Stimulated activated CD8-positive, alpha-beta memory T cell treated with anti-CD3 and anti-CD28 coated beads, Interleukin-4, amount 100 ng/mL, for 24 hours (primary cell): Measurements from ENCODE around the gene TFR2.

Source experiments
- DNase-seq: peaks from one replicate; pipeline ENCODE4 v3.0.0-alpha.2; 2020; ENCODE audit warnings: low read depth

The TFR2 gene

GRCh38 chr7:100586266-100587025, 54.9 kb downstream of the TFR2 start, which contains the start of gene FBXO24:
TSS of gene FBXO24 (plus strand) at chr7:100586328. CDS start at chr7:100586626, 298 bp downstream.
- DNase-seq: peak; percentile 99

DNA sequence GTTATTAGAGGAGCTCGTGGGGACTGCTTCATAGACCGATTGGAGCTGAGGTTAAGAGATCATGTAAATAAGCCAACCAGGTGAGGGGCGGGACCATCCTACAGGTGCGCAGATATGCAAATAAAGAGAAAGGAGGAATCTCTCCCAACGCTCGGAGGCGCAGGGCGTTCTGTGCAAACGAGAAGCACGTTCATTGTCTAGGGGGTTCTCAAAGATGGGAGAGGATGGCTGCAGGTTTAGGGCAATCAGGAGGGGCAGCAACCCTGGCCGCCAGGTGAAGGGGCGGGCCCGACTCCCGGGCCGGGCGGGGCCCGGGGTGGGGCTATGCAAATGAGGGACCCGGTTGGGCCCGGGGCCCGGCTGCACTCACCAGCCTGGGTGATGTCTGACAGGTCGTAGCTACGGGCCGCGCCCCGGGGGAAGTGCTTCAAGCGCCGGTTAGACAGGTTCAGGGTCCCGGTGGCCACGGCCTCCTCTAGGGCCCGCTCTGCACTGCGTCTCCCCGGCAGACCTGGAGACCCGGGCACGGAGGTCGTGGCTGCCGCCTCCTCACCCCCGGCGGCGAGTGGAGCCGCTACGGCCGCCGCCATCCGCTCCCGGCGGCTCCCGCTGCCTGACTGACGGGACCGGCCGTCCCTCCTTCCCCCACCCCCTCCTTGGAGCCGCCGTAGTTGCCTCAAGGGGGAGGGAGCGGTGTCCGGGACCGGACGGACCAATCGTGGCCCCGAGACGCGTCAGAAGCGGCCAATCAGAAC, 55.7 kb downstream of the TFR2 start, which contains the start of gene LRCH4:
TSS of gene LRCH4 (minus strand) at position 619 of the 755 bp plus-strand sequence. CDS start at position 590, 29 bp downstream.
- DNase-seq: peak; percentile 41

- no peak for DNase-seq
These were observed 56.5 kb downstream of the TFR2 start for GRCh38 chr7:100584683-100585510.

DNA sequence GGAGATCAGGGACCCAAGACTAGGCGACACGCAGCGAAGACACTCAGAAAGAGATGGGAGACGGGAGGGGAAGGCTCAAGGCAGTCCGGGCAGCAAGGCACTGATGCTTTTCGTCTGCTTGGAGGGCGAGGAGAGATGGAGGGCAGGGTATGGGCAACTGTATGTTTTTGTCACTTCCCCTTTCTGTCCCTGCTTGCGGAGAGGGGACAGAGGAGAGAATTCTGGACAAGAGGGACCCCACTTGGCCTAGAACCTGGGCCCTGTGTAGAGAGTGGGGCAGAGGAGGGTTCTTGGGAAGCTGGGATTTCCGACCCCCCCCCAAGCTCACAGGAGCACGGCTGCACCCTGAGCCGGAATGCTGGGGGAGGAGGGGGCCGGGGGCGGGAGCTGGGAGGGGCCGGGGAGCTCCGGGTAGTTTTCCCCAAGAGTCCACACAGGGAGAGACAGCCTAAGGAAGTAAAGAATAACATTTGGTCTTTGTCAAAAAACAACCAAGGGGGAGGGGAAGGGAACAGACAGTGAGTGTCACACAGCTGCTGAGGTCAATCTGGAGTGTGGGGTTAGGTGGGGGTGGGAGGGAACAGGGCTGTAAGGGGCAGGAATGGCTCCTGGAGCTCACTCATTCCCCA, 57.2 kb downstream of the TFR2 start:
- DNase-seq: no peak

GRCh38 chr7:100583132-100584053, 58.0 kb downstream of the TFR2 start:
- DNase-seq: peak; percentile 62

DNA sequence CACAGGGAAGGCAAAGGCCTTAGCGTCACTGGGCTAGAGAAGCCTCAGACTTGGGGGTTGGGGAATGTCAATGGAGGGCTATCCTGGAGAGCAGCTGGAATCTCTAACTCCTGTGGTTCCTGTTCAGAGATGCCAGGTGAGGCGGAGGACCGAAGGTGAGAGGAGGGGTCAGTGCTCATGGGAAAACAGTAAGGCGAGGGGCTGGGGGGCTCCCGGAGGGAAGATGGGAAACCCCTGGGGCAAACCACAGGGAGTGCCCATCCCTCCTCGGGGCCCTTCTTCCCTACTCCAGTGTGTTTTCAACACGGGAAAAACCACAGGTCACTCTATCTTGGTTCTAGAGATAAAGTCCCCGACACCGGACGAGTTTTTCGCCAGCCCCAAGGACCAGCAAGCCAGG, 58.7 kb downstream of the TFR2 start:
- DNase-seq: no peak

- DNase-seq: no peak
These were observed 59.2 kb downstream of the TFR2 start for GRCh38 chr7:100582041-100582579.

GRCh38 chr7:100580466-100581283, 60.7 kb downstream of the TFR2 start:
- no peak for DNase-seq

- DNase-seq: no peak
These were observed 62.8 kb downstream of the TFR2 start for GRCh38 chr7:100578246-100579183.

DNA sequence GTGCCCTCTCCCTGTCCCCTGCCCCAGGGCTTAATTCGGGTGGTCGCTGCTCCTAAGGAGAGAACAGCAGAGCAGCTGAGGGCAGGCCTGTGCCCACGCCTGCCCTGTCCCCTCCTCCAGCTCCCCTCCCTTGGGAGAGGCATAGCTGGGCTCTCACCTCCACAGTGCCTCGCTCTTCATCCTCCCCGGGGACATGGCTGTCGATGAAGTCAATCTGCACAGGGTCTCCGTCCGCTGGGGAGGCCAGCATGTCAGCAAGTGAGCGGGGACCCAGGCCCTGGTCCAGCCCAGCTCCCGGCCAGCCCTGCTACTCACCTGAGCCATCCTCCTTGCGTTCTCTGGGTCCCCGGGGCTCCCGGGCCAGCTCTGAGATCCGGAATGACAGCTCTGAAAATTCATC, 63.8 kb downstream of the TFR2 start:
- no peak for DNase-seq

GRCh38 chr7:100577103-100577502, 64.2 kb downstream of the TFR2 start:
- DNase-seq: no peak

GRCh38 chr7:100576384-100576993, 64.9 kb downstream of the TFR2 start:
- no peak for DNase-seq

GRCh38 chr7:100575746-100576383, 65.5 kb downstream of the TFR2 start:
- DNase-seq: no peak

DNA sequence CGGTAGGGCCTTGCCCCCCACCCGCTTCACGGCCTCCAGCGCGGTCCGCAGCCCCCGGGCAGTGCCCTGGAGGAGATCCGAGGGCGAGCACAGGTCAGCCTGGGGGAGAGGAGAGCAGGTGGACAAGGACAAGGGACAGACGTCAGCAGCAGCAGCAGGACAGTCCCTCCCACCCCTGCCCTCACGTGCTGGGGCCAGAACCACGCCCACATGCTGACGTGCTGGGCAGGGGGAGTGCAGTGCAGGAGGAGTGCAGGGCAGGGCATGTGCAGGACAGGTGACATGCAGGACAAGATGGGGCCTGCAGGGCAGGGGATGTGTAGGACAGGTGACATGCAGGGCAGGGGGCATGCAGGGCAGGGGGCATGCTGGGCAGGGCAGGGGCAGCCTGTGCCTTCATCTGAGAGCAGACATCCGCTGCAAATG, 66.1 kb downstream of the TFR2 start:
- no peak for DNase-seq

DNA sequence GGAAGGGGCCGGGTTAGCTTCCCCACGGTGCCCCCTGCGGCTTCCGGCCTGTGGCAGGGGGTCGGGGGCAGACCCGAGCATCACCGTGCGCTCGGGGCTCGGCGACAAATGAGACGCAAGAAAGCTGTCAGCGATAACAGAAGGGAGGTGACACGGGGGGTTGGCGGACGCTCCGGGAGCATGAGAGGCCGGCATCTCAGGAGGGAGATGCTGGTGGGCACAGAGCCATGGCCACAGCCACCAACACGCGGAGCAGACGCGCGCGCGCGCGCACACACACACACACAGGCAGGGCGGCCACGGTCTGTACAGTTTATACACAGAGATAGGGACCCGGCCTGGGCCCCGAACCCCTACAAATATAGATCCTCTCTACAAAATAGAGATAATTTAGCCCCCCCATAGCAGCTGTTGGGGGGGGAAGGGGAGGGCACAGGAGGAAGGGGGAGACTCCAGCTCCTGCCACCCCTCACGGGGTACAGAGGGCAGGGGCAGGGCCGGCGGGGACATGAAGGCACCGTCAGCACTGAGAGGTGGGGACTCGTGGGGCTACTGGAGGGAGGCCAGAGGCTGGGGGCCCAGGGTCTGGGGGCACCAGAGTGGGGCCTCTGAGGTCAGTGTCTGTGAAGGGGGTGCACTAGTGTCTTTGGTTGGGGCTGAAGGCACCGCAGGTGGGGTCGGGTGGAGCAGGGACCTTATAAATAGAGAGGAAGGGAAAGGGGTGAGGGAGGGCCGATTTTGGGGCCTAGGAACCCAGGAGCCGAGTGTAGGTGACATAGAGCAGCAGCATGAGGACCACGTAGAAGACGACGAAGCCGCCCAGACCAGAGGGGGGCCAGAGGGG, 66.8 kb downstream of the TFR2 start:
- DNase-seq: no peak

- no peak for DNase-seq
These were observed 67.5 kb downstream of the TFR2 start, which contains the start of gene SAP25 for GRCh38 chr7:100573691-100574361. TSS of gene SAP25 (minus strand) at chr7:100573900. CDS start at chr7:100573742, 158 bp downstream.
